Ovary (tissue), 9 donors: Measurements from ENCODE around the gene DYNC2LI1. TPM values are rescaled to one million over a fixed set of nuclear protein-coding genes. Genes with fewer than 3 reads are reported as not detected.

Source experiments
- DNase-seq, 5 donors: peaks; one replicate each; pipeline ENCODE4 v3.0.0-alpha.2; 2019 to 2020
- H3K27ac ChIP-seq, 2 donors: fragments of 200-600 bp; one replicate each; pipeline versions ENCODE4 v1.5.1 to v1.8.0; 2019 to 2022
- H3K27me3 ChIP-seq: fragments of 200-600 bp; one replicate; pipeline ENCODE4 v1.8.0; 2022
- H3K36me3 ChIP-seq: fragments of 200-600 bp; sonication (generic); one replicate; pipeline ENCODE4 v1.5.1; 2019
- H3K4me1 ChIP-seq: one replicate; pipeline ENCODE4 v1.8.1; 2013; ENCODE audit warnings: mild to moderate bottlenecking, moderate library complexity; ENCODE audit not compliant: insufficient read depth
- H3K4me3 ChIP-seq: fragments of 200-600 bp; sonication (generic); one replicate; pipeline ENCODE4 v1.5.1; 2017
- H3K9me3 ChIP-seq, 2 donors: fragments of 200-600 bp in 1 of 2; sonication (generic) in 1 of 2; one replicate each; pipeline versions ENCODE4 v1.5.1 to v1.8.1; 2013 to 2019; ENCODE audit warnings: mild to moderate bottlenecking in 1 of 2, moderate library complexity in 1 of 2
- EP300 ChIP-seq: sonication (generic); formaldehyde crosslinking; IDR thresholded peaks from one replicate; pipeline ENCODE4 v1.6.1; 2017; ENCODE audit warnings: antibody characterized with exemption
- POLR2A ChIP-seq: fragments of 450-650 bp; IDR thresholded peaks from one replicate; pipeline ENCODE4 v1.6.1; 2017; ENCODE audit warnings: antibody characterized with exemption, mild to moderate bottlenecking, moderate library complexity
- WGBS, 3 donors: extraction: QIAGEN DNeasy Blood & Tissue Kit in 1 of 3; methylation state at CpG; one replicate each; pipeline versions ENCODE4 v1.1.5 to v1.1.7; 2013 to 2017; 5-methylcytosine and 5-hydroxymethylcytosine counted together
- intact Hi-C, 4 donors: fragments of 100-400 bp; cut with DNase I; formaldehyde crosslinking; loops; one replicate each; pipeline versions ENCODE4 v1.11.0 to v1.15.1; 2022 to 2023
- polyA plus RNA-seq, 2 donors: library from polyadenylated mRNA; stranded (reverse); fragments of 200-250 nt in 1 of 2; fragments of 350-450 nt in 1 of 2; fragmentation: Illumina TruSeq in 1 of 2; extraction: RNeasy Lipid Tissue Mini Kit (QIAGEN cat#74804) in 1 of 2; gene quantifications; one replicate each; pipeline ENCODE4 v1.2.3, GENCODE V29; 2013 to 2014
- total RNA-seq, 7 donors: library from RNA; depleted of rRNA in 2 of 7; stranded (reverse); fragments of >200 nt in 2 of 7; fragmentation: NEBNext Ultra II Directional in 3 of 7; extraction: Animal tissue kit (Norgen Biotek cat#: 25700) in 3 of 7; gene quantifications; one replicate each; pipeline versions ENCODE4 v1.1.0 to v1.2.4, GENCODE V29; 2016 to 2023
- TF ChIP-seq, protein P1 (sequence below), 3 donors: fragments of 450-650 bp in 2 of 3; fragments of 200-600 bp in 1 of 3; IDR thresholded peaks; one replicate each; pipeline versions ENCODE4 v1.5.1 to v1.8.0; 2016 to 2022; ENCODE audit warnings: antibody characterized with exemption in 3 of 3, mild to moderate bottlenecking in 1 of 3
- donor health status: DM: no; HTN: no; CAD: no; lungs with moderate emphysema.
- donor health status: DM: no; HTN: no; CAD: no.
- donor health status: Bipolar disorder and iron deficiency.
- donor health status: DM: yes; HTN: yes; CAD: no.
- donor health status: DM: no; HTN: no; CAD: no.
- donor health status: DM: yes; HTN: yes; CAD: no.

DYNC2LI1 gene
- total and polyA plus RNA-seq, 9 donors = 18.1 to 54.3 (median 31.6) TPM

DNA sequence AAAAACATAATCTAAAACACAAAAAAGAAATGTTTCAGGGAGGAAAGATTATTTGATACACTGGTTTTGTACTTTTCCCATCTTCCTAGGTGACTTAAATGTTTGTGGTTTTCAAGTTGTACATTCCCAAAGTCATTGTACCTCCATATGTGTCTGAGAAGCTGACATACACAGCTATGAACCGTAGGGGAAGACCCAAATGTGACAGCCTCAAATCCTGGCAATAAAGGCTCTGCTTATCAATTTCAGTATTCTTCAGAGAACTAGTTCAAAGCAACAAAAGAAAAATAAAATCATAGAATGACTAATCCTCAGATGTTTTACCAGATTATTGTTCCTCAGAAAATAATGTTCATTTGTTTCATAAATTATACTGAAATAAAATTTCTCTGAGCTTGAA is 2.5 kb downstream of the DYNC2LI1 start:
- no peak for TF ChIP-seq POLR2A
- TF ChIP-seq EP300 = no peak
- TF ChIP-seq, protein P1, sequence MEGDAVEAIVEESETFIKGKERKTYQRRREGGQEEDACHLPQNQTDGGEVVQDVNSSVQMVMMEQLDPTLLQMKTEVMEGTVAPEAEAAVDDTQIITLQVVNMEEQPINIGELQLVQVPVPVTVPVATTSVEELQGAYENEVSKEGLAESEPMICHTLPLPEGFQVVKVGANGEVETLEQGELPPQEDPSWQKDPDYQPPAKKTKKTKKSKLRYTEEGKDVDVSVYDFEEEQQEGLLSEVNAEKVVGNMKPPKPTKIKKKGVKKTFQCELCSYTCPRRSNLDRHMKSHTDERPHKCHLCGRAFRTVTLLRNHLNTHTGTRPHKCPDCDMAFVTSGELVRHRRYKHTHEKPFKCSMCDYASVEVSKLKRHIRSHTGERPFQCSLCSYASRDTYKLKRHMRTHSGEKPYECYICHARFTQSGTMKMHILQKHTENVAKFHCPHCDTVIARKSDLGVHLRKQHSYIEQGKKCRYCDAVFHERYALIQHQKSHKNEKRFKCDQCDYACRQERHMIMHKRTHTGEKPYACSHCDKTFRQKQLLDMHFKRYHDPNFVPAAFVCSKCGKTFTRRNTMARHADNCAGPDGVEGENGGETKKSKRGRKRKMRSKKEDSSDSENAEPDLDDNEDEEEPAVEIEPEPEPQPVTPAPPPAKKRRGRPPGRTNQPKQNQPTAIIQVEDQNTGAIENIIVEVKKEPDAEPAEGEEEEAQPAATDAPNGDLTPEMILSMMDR (IDR thresholded peaks at IDR 0.05) = no peak
- Histone ChIP-seq H3K9me3 (no peaks in the 10 kb centered on the region), H3K4me1 (peaks cover 2% of the 10 kb centered on the region), H3K27ac (no peak overlapping the region), H3K27me3 (no peaks in the 10 kb centered on the region), H3K4me3 (no peak overlapping the region), H3K36me3 (no peaks in the 10 kb centered on the region)
- 77 to 90% (median 84%) methylated on average over 1 of the region's 1 CpG for WGBS, 3 donors
- intact Hi-C loops = no loop called here
- no peak for DNase-seq

DNA sequence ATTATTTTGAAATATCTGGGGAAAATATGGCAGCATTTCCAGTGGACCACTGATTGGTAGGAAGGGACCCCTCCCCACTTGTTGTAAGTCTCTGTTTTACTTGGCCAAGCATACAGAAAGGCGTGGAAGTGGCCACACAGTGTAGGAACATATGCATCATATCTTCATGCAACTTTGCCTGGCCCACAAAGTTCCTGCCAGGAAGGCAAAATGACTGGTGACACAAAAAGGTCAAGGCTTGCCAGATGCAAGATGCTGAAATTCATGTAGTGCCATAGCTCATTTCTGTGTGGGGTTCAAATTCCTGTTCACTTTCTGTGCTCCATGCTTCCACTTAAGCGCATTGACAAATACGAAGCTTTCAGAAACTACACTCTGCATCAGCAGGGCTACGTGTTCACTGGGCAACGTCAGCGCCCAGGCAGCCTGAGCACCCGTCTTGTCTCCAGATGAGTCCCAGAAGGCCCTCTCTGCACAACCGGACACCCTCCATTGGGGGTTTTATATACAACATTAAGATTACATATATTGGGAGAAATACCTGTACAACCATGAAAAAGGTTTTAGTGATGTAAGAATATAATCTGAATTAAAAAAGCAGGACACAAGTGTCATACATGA is 3.6 kb downstream of the DYNC2LI1 start:
- 92 to 95% (median 95%) methylated on average over 8 of the region's 8 CpGs for WGBS, 3 donors
- Histone ChIP-seq H3K27ac (no peak overlapping the region), H3K9me3 (no peaks in the 10 kb centered on the region), H3K4me3 (no peak overlapping the region), H3K4me1 (peaks cover 2% of the 10 kb centered on the region), H3K36me3 (no peaks in the 10 kb centered on the region), H3K27me3 (no peaks in the 10 kb centered on the region)
- intact Hi-C loops = no loop called here
- TF ChIP-seq, protein P1 (IDR thresholded peaks at IDR 0.05) = no peak
- TF ChIP-seq POLR2A = no peak
- TF ChIP-seq EP300 = no peak
- DNase-seq = no peak

DNA sequence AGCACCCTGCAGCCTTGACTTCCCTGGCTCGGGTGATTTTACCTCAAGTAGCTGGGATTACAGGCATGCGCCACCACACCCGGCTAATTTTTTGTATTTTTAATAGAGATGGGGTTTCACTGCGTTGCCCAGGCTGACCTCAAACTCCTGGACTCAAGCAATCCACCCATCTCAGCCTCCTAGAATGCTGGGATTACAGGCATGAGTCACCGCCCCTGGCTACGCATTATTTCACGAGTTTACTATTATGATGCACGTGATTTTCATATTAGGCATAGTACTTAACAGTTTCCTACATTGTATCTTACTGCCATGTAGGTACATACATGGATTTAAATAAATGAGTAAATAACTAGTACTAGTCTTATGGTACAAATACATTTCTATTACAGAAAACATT is 4.4 kb downstream of the DYNC2LI1 start:
- Histone ChIP-seq H3K4me1 (peaks cover 2% of the 10 kb centered on the region), H3K9me3 (no peaks in the 10 kb centered on the region), H3K27ac (no peak overlapping the region), H3K27me3 (no peaks in the 10 kb centered on the region), H3K4me3 (no peak overlapping the region), H3K36me3 (no peaks in the 10 kb centered on the region)
- intact Hi-C loops = no loop called here
- no peak for DNase-seq
- WGBS, 3 donors = 93 to 97% (median 95%) methylated on average over 8 of the region's 8 CpGs
- no peak for TF ChIP-seq EP300
- TF ChIP-seq, protein P1 (IDR thresholded peaks at IDR 0.05) = no peak

DNA sequence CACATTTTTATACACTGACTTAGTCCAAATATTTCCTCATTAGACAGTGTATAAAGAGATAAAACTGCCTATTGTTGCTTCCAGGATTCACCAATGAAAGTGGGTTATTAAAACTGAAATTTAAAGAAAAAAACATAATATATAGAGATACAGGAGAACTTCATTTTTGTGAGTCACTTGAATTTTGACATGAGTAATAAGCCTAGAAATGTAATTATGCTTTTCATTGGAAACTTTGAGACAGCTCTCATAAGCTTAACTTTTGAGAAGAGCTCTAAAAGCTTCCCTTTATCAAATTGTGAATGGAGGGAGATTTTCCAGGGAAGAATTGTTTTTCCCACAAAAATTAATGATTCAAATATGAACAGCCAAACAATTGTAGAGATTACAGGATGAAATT is 14.1 kb downstream of the DYNC2LI1 start:
- H3K4me1 ChIP-seq = no peaks in the 10 kb centered on the region
- H3K27me3 ChIP-seq = no peaks in the 10 kb centered on the region
- H3K27ac ChIP-seq = no peak overlapping the region

More for the DNA sequence above, 14.1 kb downstream of the DYNC2LI1 start:
- intact Hi-C loops = no loop called here
- TF ChIP-seq EP300 (no peak), POLR2A (no peak)
- TF ChIP-seq, protein P1 (IDR thresholded peaks at IDR 0.05) = no peak
- DNase-seq = no peak
- Histone ChIP-seq H3K9me3 (no peaks in the 10 kb centered on the region), H3K36me3 (no peaks in the 10 kb centered on the region), H3K4me3 (no peak overlapping the region)
